OCI-LY1 (cell line): ENCODE results near the gene PPP1R7.

ENCODE experiments used
- H2AFZ ChIP-seq: fragments of 200-600 bp; sonication (generic), shearing (Covaris generic); 2 replicates; pipeline ENCODE4 v1.6.0; 2014; ENCODE audit warnings: antibody characterized with exemption, mild to moderate bottlenecking, low read length
- H3F3A ChIP-seq: fragments of 200-600 bp; sonication (generic), shearing (Covaris generic); 2 replicates; pipeline ENCODE4 v1.6.0; 2014; ENCODE audit warnings: mild to moderate bottlenecking, antibody characterized with exemption, low read length, moderate library complexity; ENCODE audit not compliant: insufficient read depth
- H3K27ac ChIP-seq: fragments of 200-600 bp; sonication (generic); 2 replicates; pipeline ENCODE4 v1.5.1; 2014; ENCODE audit warnings: low read length, mixed run types, mild to moderate bottlenecking, low read depth; ENCODE audit not compliant: poor library complexity, severe bottlenecking
- H3K27me3 ChIP-seq: fragments of 200-600 bp; sonication (generic); 2 replicates; pipeline ENCODE4 v1.6.0; 2014; ENCODE audit warnings: antibody characterized with exemption, mild to moderate bottlenecking, low read length, moderate library complexity; ENCODE audit not compliant: insufficient read depth
- H3K36me3 ChIP-seq: fragments of 200-600 bp; sonication (generic); 2 replicates; pipeline ENCODE4 v1.6.1; 2014; ENCODE audit warnings: mild to moderate bottlenecking, antibody characterized with exemption, low read length, moderate library complexity, mixed read lengths; ENCODE audit not compliant: insufficient read depth
- H3K4me1 ChIP-seq: fragments of 200-600 bp; sonication (generic); 2 replicates; pipeline ENCODE4 v1.5.1; 2014; ENCODE audit warnings: mild to moderate bottlenecking, low read length, moderate library complexity; ENCODE audit not compliant: insufficient read depth, severe bottlenecking
- H3K4me2 ChIP-seq: fragments of 200-600 bp; sonication (generic), shearing (Covaris generic); 2 replicates; pipeline ENCODE4 v1.6.1; 2014; ENCODE audit warnings: low read length
- H3K4me3 ChIP-seq: fragments of 200-600 bp; sonication (generic); 2 replicates; pipeline ENCODE4 v1.5.1; 2014; ENCODE audit warnings: low read length, low read depth, mild to moderate bottlenecking, mixed read lengths; ENCODE audit not compliant: poor library complexity, severe bottlenecking
- H3K79me2 ChIP-seq: fragments of 200-600 bp; shearing (Covaris generic); 2 replicates; pipeline ENCODE4 v1.6.1; 2016; ENCODE audit warnings: mixed run types, low read length, mixed read lengths; ENCODE audit not compliant: insufficient read depth
- H3K9ac ChIP-seq: fragments of 200-600 bp; sonication (generic), shearing (Covaris generic); 2 replicates; pipeline ENCODE4 v1.6.1; 2014; ENCODE audit warnings: mild to moderate bottlenecking, low read length, mixed read lengths
- H3K9me2 ChIP-seq: fragments of 200-600 bp; sonication (generic), shearing (Covaris generic); 2 replicates; pipeline ENCODE4 v1.6.1; 2014; ENCODE audit warnings: low read depth, mild to moderate bottlenecking, low read length, mixed read lengths
- H3K9me3 ChIP-seq: fragments of 200-600 bp; shearing (Covaris generic); 2 replicates; pipeline ENCODE4 v1.6.1; 2014; ENCODE audit warnings: low read length, mixed read lengths
- H4K20me1 ChIP-seq: fragments of 200-600 bp; sonication (generic), shearing (Covaris generic); 2 replicates; pipeline ENCODE4 v1.6.0; 2016; ENCODE audit warnings: mild to moderate bottlenecking, low read length; ENCODE audit not compliant: insufficient read depth
- EZH2 ChIP-seq: fragments of 200-600 bp; sonication (generic), shearing (Covaris generic); IDR thresholded peaks from 2 replicates; pipeline ENCODE4 v1.8.0; 2017; ENCODE audit warnings: borderline replicate concordance, mixed run types, mild to moderate bottlenecking, antibody characterized with exemption, low read length, moderate library complexity, mixed read lengths
- TF ChIP-seq, protein P1 (sequence below): fragments of 200-600 bp; sonication (generic), shearing (Covaris generic); IDR thresholded peaks from 2 replicates; pipeline ENCODE4 v1.5.1; 2017; ENCODE audit warnings: mild to moderate bottlenecking, antibody characterized with exemption, low read length, moderate library complexity, mixed read lengths

The PPP1R7 gene

DNA sequence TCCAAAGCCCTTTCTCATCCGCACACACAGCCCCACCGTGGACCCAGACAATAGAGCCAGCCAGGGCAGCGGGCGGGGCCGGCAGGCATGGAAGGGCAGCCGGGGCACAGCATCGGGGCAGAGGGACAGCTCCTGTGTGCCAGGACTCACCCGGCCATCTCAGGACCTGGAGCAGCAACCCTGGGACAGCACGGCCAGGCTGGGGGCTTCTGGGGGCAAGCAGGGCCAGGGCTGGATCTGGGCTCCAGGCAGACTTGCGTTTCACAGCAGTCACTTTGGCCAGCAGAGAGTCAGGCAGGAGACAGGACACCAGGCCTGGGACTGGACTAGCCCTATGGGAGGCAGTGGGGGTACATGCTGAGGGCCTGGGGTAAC lies 53.7 kb downstream of the PPP1R7 start:
- H3K36me3 ChIP-seq: no peaks in the 10 kb centered on the region
- no peaks in the 10 kb centered on the region for H3K79me2 ChIP-seq
- H4K20me1 ChIP-seq: no peaks in the 10 kb centered on the region
- H3K27me3 ChIP-seq: no peaks in the 10 kb centered on the region
- no peaks in the 10 kb centered on the region for H3F3A ChIP-seq
- H3K4me3 ChIP-seq: no peak overlapping the region
- no peak overlapping the region for H3K9ac ChIP-seq
- TF ChIP-seq, protein P1, sequence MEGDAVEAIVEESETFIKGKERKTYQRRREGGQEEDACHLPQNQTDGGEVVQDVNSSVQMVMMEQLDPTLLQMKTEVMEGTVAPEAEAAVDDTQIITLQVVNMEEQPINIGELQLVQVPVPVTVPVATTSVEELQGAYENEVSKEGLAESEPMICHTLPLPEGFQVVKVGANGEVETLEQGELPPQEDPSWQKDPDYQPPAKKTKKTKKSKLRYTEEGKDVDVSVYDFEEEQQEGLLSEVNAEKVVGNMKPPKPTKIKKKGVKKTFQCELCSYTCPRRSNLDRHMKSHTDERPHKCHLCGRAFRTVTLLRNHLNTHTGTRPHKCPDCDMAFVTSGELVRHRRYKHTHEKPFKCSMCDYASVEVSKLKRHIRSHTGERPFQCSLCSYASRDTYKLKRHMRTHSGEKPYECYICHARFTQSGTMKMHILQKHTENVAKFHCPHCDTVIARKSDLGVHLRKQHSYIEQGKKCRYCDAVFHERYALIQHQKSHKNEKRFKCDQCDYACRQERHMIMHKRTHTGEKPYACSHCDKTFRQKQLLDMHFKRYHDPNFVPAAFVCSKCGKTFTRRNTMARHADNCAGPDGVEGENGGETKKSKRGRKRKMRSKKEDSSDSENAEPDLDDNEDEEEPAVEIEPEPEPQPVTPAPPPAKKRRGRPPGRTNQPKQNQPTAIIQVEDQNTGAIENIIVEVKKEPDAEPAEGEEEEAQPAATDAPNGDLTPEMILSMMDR: no peak
- no peak for TF ChIP-seq EZH2
- no peaks in the 10 kb centered on the region for H3K9me2 ChIP-seq
- H2AFZ ChIP-seq: no peak overlapping the region
- no peak overlapping the region for H3K4me2 ChIP-seq
- no peaks in the 10 kb centered on the region for H3K9me3 ChIP-seq
- H3K4me1 ChIP-seq: no peaks in the 10 kb centered on the region
- no peak overlapping the region for H3K27ac ChIP-seq

DNA sequence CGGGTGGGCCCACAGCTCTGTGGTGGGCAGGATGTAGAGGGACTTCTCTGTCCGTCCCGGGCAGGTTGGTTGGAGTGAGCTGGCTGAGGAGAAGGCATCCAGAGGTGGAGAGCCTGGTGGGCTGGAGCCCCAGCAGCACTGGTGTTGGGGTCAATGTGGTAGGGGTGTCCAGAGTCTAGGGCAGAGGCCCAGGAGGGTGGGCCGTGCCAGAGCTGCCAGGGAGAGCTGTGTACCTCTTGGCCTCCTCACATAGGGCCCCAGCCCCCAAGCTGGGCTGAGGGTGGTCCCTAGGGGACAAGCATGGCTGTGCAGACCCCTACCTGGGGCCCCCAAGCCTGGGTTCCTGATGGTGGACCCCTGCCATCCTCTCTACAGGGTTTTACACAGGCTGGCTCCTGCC lies 54.2 kb downstream of the PPP1R7 start:
- no peaks in the 10 kb centered on the region for H3K36me3 ChIP-seq
- H3K4me2 ChIP-seq: no peak overlapping the region
- no peak overlapping the region for H2AFZ ChIP-seq
- H3K4me1 ChIP-seq: no peaks in the 10 kb centered on the region
- H3K27ac ChIP-seq: no peak overlapping the region
- no peaks in the 10 kb centered on the region for H3F3A ChIP-seq
- no peak overlapping the region for H3K4me3 ChIP-seq
- no peaks in the 10 kb centered on the region for H3K9me3 ChIP-seq
- no peak overlapping the region for H3K9ac ChIP-seq
- TF ChIP-seq, protein P1: no peak
- TF ChIP-seq EZH2: no peak
- H3K9me2 ChIP-seq: no peaks in the 10 kb centered on the region
- no peaks in the 10 kb centered on the region for H3K79me2 ChIP-seq
- H3K27me3 ChIP-seq: no peaks in the 10 kb centered on the region
- H4K20me1 ChIP-seq: no peaks in the 10 kb centered on the region

DNA sequence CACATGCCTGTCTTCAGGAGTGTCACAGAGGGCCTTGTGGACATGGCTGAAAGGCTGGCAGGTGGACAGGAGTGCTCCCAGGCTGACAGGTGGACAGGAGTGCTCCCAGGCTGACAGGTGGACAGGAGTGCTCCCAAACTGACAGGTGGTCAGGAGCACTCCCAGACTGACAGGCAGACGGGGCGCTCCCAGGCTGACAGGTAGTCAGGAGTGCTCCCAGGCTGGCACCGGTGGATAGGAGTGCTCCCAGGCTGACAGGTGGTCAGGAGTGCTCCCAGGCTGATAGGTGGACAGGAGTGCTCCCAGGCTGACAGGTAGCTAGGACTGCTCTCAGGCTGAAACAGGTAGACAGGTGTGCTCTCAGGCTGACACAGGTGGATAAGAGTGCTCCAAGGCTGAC lies 54.8 kb downstream of the PPP1R7 start:
- Histone ChIP-seq H3K79me2 (no peaks in the 10 kb centered on the region), H3K4me3 (no peak overlapping the region), H2AFZ (no peak overlapping the region), H3K9me2 (no peaks in the 10 kb centered on the region), H3K9ac (no peak overlapping the region), H3K4me2 (no peak overlapping the region), H3K27ac (no peak overlapping the region), H3K9me3 (no peaks in the 10 kb centered on the region), H4K20me1 (no peaks in the 10 kb centered on the region), H3K36me3 (no peaks in the 10 kb centered on the region), H3F3A (no peaks in the 10 kb centered on the region), H3K4me1 (no peaks in the 10 kb centered on the region), H3K27me3 (no peaks in the 10 kb centered on the region)
- TF ChIP-seq, protein P1: no peak
- TF ChIP-seq EZH2: no peak
